GM18511 (cell line): ENCODE measurements around the gene WWOX.

Source experiments
- ATAC-seq: cut with Tn5 transposase; IDR thresholded peaks from one replicate; pipeline ENCODE4 v1.9.1; 2021; ENCODE audit warnings: mild to moderate bottlenecking, moderate library complexity; ENCODE audit not compliant: unreplicated experiment

WWOX gene

GRCh38 chr16:79128706-79129105 is 1029.3 kb downstream of the WWOX start:
- ATAC-seq: no peak

DNA sequence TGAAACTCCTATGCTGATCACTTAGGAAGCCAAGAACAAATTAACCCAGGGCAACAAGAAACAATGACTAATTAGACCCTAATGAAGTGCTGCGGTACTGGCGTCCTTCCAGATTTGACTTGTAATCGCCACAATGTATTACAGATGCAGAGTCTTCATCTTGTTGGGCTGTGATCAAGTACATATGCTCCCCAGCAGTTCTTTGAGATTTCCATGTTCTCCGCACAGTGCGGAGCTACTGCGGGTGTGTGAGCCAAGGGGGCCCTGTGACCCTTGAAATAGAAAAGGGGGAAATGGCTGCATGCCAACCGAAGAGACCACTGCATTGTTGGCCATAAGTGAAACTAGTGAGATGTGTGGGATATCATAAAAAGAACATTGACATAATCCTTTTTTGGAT is 1031.2 kb downstream of the WWOX start:
- no peak for ATAC-seq

GRCh38 chr16:79131321-79132075 is 1032.0 kb downstream of the WWOX start:
- no peak for ATAC-seq

DNA sequence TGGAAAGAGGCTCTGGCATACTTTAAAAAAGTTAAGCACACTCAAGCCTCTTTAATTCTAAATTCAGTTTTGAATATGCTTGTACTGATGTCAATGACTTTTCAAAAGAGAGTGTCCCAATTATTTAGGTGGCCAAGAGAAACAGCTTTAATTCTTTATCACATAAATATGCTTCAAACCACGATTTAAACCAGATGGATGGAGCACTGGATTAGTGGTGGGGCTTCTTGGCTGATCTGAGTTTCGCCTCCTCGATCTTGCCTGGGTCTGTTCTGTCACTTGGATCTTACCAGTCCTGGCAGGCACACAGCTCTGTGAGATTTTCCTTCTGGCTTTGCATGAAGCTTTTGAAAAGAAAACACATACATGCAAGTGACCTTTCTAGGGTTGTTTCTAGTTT is 1033.2 kb downstream of the WWOX start:
- ATAC-seq: no peak

GRCh38 chr16:79134300-79134699 is 1034.8 kb downstream of the WWOX start:
- no peak for ATAC-seq

GRCh38 chr16:79136955-79137354 is 1037.5 kb downstream of the WWOX start:
- no peak for ATAC-seq

- ATAC-seq: no peak
These were observed 1038.0 kb downstream of the WWOX start for GRCh38 chr16:79137426-79137939.

DNA sequence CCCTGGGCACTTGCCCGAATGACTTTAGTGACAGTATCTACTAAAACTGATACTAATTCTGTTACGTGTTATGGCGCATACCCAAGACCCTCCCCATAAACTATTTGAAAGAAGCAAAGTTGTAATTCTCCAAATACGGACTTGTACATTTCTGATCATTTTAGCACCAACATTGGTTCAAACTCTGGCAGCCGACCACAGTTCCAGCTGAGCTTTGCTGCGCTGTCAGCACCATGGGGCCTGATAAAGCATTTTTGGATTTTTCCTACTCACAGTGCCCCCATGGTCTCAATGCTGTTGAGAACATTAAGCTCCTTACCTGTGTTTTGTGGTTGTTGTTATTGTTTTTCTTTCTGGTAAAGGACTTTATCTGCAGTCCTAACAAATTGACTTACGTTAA is 1040.3 kb downstream of the WWOX start:
- no peak for ATAC-seq

- no peak for ATAC-seq
These were observed 1043.6 kb downstream of the WWOX start for GRCh38 chr16:79143026-79143425.

GRCh38 chr16:79150151-79150550 is 1050.7 kb downstream of the WWOX start:
- no peak for ATAC-seq

- no peak for ATAC-seq
These were observed 1051.3 kb downstream of the WWOX start for GRCh38 chr16:79150632-79151310.

DNA sequence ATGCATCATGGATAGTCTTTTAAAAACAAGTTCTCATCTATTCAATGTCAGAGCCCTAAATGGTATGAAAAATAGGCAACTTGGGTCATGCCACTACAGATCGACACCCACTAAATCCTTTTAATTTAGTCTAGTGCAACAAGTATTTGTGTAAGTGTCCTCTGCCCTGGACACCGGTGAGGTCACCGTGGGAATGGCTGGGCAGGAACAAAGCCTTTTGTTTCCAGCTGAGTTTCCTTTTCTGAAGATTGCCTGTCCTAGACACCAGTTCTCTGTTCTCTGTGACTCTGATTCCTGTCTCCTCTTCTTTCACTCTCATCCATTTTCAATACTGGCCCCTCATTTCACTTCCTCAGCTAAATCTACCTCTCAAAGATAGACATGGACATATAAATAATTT is 1054.6 kb downstream of the WWOX start:
- no peak for ATAC-seq

DNA sequence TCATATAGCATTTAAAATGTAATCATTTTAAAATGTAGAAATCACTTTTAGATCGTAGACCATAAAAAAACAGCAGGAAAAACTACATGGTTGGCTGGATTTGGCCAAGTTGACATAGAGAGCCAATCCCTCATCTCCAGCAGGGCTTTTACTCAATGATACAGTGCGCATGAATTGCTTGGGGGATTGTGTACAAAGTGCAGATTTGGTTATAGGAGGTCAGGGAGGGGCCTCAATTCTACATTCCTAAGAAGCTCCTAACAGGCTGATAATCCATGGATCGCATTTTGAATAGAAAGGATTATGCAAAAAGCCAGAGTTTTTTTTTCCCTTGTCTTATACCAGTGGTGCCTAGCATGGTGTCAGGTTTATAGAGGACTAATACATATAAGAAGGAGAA is 1056.0 kb downstream of the WWOX start:
- ATAC-seq: no peak

DNA sequence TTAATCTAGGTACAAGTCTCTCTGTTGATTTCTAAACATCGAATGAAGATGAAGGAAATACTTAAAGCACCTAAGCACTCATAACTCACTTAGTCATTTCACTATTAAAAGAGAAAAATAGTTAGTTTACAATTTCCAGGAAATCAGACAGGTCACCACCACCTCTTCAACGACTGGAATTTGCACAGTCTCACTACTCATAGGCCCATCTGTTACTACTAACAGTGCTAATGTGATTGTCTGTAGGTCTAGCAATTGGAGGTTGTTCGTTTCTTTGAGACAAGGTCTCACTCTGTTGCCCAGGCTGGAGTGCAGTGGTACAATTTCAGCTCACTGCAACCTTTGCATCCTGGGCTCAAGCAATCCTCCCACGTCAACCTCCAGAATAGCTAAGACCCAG is 1056.5 kb downstream of the WWOX start:
- ATAC-seq: no peak

DNA sequence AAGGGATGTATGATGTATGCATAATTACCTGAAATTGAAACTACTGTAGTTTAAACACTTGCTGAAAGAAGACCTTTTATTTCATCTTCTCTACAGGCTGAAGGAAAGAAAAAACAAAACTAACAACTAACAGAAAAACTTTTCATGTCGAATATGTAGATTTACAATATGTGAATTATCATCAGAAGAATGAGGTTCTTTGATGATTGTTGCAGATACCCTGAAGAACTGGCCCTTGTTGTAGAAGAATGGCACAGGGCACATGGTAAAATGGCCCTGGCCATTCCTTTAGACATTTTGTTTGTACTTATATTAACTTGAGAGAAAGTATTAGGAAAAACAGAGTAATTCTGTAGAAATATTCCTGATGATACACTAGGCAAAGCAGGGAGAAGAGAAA is 1057.3 kb downstream of the WWOX start:
- no peak for ATAC-seq

DNA sequence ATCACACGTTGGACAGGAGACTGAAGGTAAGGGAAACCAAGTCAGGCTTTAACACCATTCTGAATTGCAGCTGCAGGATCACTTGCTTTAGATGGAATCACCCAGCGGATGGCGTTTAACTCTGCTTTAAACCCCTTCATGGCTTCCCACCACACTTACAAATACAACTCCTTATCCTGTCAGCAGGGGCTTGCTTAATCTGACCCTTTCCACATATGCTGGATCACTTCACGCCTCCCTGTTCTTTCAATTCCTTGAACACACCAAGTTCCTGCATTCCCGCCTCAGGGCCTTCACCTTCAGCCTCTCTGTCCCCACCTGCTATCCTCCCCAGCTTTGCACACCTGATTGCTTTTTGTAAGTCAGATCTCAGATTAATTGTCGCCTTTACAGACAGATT is 1058.9 kb downstream of the WWOX start:
- no peak for ATAC-seq

- ATAC-seq: no peak
These were observed 1060.0 kb downstream of the WWOX start for GRCh38 chr16:79159261-79160049.

DNA sequence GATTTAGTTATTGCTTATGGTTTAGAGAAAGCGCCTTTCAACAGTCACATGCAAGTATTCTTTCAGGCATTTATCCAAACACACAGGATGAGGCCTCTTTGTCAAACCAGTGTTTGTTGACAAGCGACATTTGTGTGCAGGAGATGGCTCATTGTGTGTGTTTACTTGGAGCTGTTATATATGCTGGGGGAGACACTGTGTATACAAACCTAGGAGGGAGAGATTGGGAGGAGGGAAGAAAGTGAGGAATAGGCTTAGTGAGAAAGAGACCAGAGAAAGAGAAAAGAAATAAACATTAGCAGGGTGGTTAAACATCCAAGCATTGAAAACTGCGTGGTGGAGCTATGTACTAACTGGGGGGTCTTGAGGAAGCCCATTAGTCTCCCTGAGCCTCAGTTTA is 1063.5 kb downstream of the WWOX start:
- no peak for ATAC-seq

DNA sequence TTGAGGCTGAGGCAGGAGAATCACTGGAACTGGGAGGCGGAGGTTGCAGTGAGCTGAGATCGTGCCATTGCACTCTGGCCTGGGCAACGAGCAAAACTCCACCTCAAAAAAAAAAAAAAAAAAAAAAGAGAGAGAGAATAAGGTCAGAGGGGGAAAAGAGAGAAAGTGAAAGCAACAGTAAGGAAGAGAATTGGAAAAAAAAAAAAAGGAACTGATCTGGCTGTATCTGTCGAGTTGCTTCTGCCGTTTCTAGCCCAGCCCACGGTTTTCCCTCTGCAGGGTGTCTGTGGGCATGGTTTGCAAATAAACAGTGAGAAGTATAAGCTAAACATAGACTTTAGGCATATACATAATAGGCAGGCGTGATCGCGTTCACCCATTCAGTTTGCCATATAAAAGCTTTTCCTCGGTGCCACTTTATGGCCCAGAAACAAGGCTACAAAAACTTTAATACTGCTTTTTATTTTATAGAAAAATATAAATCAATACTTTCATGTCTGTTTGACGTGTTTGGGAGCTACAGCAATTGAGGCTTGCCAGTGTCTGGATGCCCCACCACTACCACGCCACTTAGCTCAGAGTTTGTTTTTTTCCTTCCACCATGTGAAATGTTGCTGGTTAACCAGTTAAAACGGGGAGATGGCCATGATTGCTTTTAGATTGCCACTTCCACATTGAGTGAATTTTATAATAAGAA is 1064.4 kb downstream of the WWOX start:
- no peak for ATAC-seq

DNA sequence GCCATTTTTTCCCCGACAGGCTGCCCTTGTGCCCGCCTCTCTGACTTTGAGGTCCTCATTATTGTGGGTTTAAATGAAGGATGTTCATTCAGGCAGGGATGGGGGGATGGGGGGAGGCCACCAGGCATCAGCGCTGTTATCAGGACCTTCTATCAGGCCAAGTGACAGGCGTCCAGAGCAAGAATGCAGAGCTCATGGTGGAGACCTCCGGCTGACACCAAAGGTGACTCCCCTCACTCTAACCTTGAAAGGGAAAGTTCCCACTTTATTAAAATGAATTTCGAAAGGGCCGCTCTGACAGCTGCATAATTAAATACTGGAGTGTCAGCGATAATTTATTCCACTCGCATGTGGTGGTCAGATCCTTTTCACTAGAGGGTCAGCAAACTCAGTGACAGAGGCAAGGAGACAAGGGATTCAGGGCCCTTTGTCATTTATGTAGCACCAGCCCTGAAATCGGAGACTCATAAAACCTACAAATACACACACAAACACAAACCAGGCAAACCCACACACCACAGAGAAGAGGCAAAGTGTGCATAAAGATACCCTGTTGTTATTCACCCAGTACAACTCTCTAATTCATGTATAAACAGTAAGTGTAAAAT is 1065.0 kb downstream of the WWOX start:
- ATAC-seq: no peak

GRCh38 chr16:79165079-79165478 is 1065.6 kb downstream of the WWOX start:
- no peak for ATAC-seq
